Stomach (tissue), 4 donors: Measurements from ENCODE around the gene MAGI1.

Experiments
- EP300 ChIP-seq: sonication (generic); formaldehyde crosslinking; IDR thresholded peaks from one replicate; pipeline ENCODE4 v1.6.1; 2017; ENCODE audit warnings: antibody characterized with exemption
- POLR2A ChIP-seq, 4 donors: fragments of 450-650 bp; IDR thresholded peaks; one replicate each; pipeline ENCODE4 v1.6.1; 2016; ENCODE audit warnings: antibody characterized with exemption in 4 of 4, control low read depth in 2 of 4, mild to moderate bottlenecking in 1 of 4, moderate library complexity in 1 of 4

DNA sequence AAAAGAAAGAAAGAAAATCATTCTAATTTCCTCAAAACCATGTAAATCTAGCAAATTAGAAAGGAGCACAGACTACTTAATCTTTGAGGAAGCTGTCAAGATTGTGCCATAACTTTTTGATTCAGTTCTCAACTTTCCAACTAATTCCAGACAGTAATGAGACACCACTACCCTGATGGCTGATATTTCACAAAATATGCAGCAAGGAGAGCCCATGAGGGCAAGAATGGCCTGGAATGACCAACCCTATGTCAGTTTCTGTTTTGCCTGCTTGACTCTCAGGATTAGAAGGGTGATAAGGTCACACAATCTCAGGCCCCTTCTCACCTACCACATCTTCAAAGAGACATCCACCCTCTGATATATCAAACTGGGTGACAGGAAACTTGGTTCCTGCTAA, 134.7 kb downstream of the MAGI1 start:
- TF ChIP-seq EP300, result no peak
- no peak for TF ChIP-seq POLR2A (IDR thresholded peaks at IDR 0.05)
